ENCODE results near the gene ENGASE.

GRCh38 chr17:79049821-79050220 is 24.8 kb upstream of the ENGASE start:
- TF ChIP-seq CTCF (IDR thresholded peaks at IDR 0.05): no peak
- no peak for TF ChIP-seq EZH2 (IDR thresholded peaks at IDR 0.05; ENCODE audit: borderline replicate concordance, insufficient read depth, low read depth, low read length, poor library complexity, severe bottlenecking)
